K562 (cell line): Measurements from ENCODE around the gene IRF6. TPM values are rescaled to one million over a fixed set of nuclear protein-coding genes. Genes with fewer than 3 reads are reported as not detected.

Experiments used
- ATAC-seq: fragments of 200-7000 bp; cut with Tn5 transposase; 3 replicates; pipeline ENCODE4 v1.9.1; 2020; ENCODE audit warnings: moderate library complexity
- BruUV-seq: library from RNA; stranded (reverse); fragments of 400-500 nt; replicated peaks from 2 replicates; lab custom pipeline; 2021; lab: Mats Ljungman, UMichigan
- CTCF ChIA-PET: fragments of 300-600 bp; formaldehyde crosslinking; extraction: SDS; loops from one replicate; lab custom pipeline; 2021; ENCODE audit warnings: low intra/inter-chr PET ratio; lab: Yijun Ruan, JAX
- POLR2A ChIA-PET: fragments of 300-600, 350-650 bp; sonication (Branson Sonifier 250); formaldehyde crosslinking; extraction: SDS; loops from one replicate; lab custom pipeline; 2021; ENCODE audit warnings: antibody characterized with exemption, inconsistent platforms; lab: Yijun Ruan, JAX
- DNase-seq, 4 experiments: peaks; one replicate each; pipeline versions ENCODE4 v3.0.0 to v3.0.0-alpha.2; 2011 to 2018; ENCODE audit warnings: low spot score in 3 of 4, mixed read lengths in 3 of 4; ENCODE audit errors: extremely low read depth in 1 of 4
- FAIRE-seq: peaks from 2 replicates; lab custom pipeline; 2011; peaks lifted over from hg19 to GRCh38; lab: Jason Lieb, UNC
- H2AFZ ChIP-seq: 2 replicates; pipeline ENCODE4 v1.6.0; 2011; ENCODE audit warnings: low read depth, low read length, control low read depth, inconsistent platforms
- H3K27ac ChIP-seq: fragments of 200-600 bp; 3 replicates; pipeline ENCODE4 v1.8.0; 2011; ENCODE audit warnings: low read depth, mild to moderate bottlenecking, control low read depth, inconsistent platforms, low read length, moderate library complexity, mixed read lengths; ENCODE audit errors: extremely low read depth
- H3K27me3 ChIP-seq, 2 experiments: fragments of 300-600 bp in 1 of 2; 2 replicates in 1 of 2; 3 replicates in 1 of 2; pipeline versions ENCODE4 v1.6.0 to v1.8.0; 2011; ENCODE audit warnings: inconsistent platforms in 2 of 2, low read length in 2 of 2, mild to moderate bottlenecking in 1 of 2, mixed read lengths in 1 of 2, moderate library complexity in 1 of 2; ENCODE audit not compliant: control insufficient read depth in 2 of 2, insufficient read depth in 2 of 2
- H3K36me3 ChIP-seq: fragments of 300-600 bp; 3 replicates; pipeline ENCODE4 v1.8.0; 2011; ENCODE audit warnings: mild to moderate bottlenecking, low read length, inconsistent platforms; ENCODE audit not compliant: control insufficient read depth, insufficient read depth
- H3K4me1 ChIP-seq, 2 experiments: fragments of 200-600 bp in 1 of 2; replicated peaks in 1 of 2; 2 replicates in 1 of 2; 3 replicates in 1 of 2; pipeline versions ENCODE4 v1.5.1 to v1.8.0; 2011; ENCODE audit warnings: inconsistent platforms in 2 of 2, low read length in 2 of 2, mild to moderate bottlenecking in 1 of 2, mixed read lengths in 1 of 2, moderate library complexity in 1 of 2; ENCODE audit not compliant: control insufficient read depth in 2 of 2, insufficient read depth in 2 of 2
- H3K4me2 ChIP-seq: 2 replicates; pipeline ENCODE4 v1.6.1; 2011; ENCODE audit warnings: low read length, control low read depth, inconsistent platforms, mixed read lengths; ENCODE audit not compliant: insufficient read depth
- H3K4me3 ChIP-seq: fragments of 200-600 bp; sonication (generic), shearing (Covaris generic); 2 replicates; pipeline ENCODE4 v1.5.1; 2016; ENCODE audit warnings: control low read depth, inconsistent platforms
- H3K79me2 ChIP-seq: fragments of 200-600 bp; 3 replicates; pipeline ENCODE4 v1.8.0; 2011; ENCODE audit warnings: low read length, inconsistent platforms; ENCODE audit not compliant: control insufficient read depth, insufficient read depth
- H3K9ac ChIP-seq, 2 experiments: 2 replicates each; pipeline versions ENCODE4 v1.6.0 to v1.6.1; 2011; ENCODE audit warnings: low read depth in 2 of 2, low read length in 2 of 2, control low read depth in 1 of 2, inconsistent platforms in 1 of 2, mild to moderate bottlenecking in 1 of 2, mixed read lengths in 1 of 2; ENCODE audit not compliant: insufficient read depth in 1 of 2
- H3K9me1 ChIP-seq: one replicate; pipeline ENCODE4 v1.6.0; 2011; ENCODE audit warnings: inconsistent platforms, mild to moderate bottlenecking, low read length, moderate library complexity; ENCODE audit not compliant: control insufficient read depth, insufficient read depth
- H3K9me3 ChIP-seq: replicated peaks from 2 replicates; pipeline ENCODE4 v1.5.1; 2011; ENCODE audit warnings: low read depth, low read length, inconsistent platforms; ENCODE audit not compliant: control insufficient read depth, insufficient read depth
- H4K20me1 ChIP-seq: replicated peaks from 2 replicates; pipeline ENCODE4 v1.6.1; 2011; ENCODE audit warnings: low read length, inconsistent platforms, mixed read lengths; ENCODE audit not compliant: control insufficient read depth, insufficient read depth
- BCOR ChIP-seq: fragments of 450-650 bp; IDR thresholded peaks from 2 replicates; pipeline ENCODE4 v1.6.1; 2016
- ELK3 ChIP-seq: fragments of 450-650 bp; formaldehyde crosslinking; IDR thresholded peaks from 2 replicates; pipeline ENCODE4 v1.4.0; 2020; ENCODE audit warnings: mild to moderate bottlenecking
- ETV5 ChIP-seq: sonication (generic); formaldehyde crosslinking; IDR thresholded peaks from 2 replicates; pipeline ENCODE4 v1.4.0; 2020; ENCODE audit warnings: low read depth, mild to moderate bottlenecking, missing genetic modification reagents
- IRF2 ChIP-seq: sonication (generic); formaldehyde crosslinking; IDR thresholded peaks from 2 replicates; pipeline ENCODE4 v1.8.1; 2022; ENCODE audit warnings: mild to moderate bottlenecking, missing genetic modification reagents
- LCOR ChIP-seq: sonication (generic); formaldehyde crosslinking; IDR thresholded peaks from 2 replicates; pipeline ENCODE4 v1.8.0; 2022; ENCODE audit warnings: mild to moderate bottlenecking, missing genetic modification reagents
- NFE2L1 ChIP-seq: fragments of 450-650 bp; IDR thresholded peaks from 2 replicates; pipeline ENCODE4 v1.6.1; 2016; ENCODE audit warnings: missing genetic modification characterization, low read depth, mild to moderate bottlenecking, missing compliant biosample characterization, moderate library complexity, borderline replicate concordance
- PHB ChIP-seq: fragments of 250-450 bp; sonication (Bioruptor Pico); IDR thresholded peaks from 2 replicates; pipeline ENCODE4 v1.5.0; 2021
- RERE ChIP-seq: sonication (generic); formaldehyde crosslinking; IDR thresholded peaks from 2 replicates; pipeline ENCODE4 v1.8.0; 2023; ENCODE audit warnings: missing genetic modification reagents, mild to moderate bottlenecking, borderline replicate concordance
- RREB1 ChIP-seq: fragments of 250-450 bp; sonication (Bioruptor Pico); IDR thresholded peaks from 2 replicates; pipeline ENCODE4 v1.4.0; 2020
- WGBS: fragments of 100-300 bp; shearing (Covaris generic); methylation state at CpG from one replicate; pipeline ENCODE4 v1.1.6; 2016; ENCODE audit warnings: low coverage, mixed read lengths; ENCODE audit not compliant: insufficient coverage; ENCODE audit errors: missing lambda C conversion rate; 5-methylcytosine and 5-hydroxymethylcytosine counted together
- in situ Hi-C: fragments of 300-500 bp; cut with MboI; formaldehyde crosslinking; loops from 4 replicates; pipeline ENCODE4 v1.15.0; 2018; ENCODE audit warnings: inconsistent platforms, mixed read lengths
- intact Hi-C: fragments of 100-400 bp; cut with micrococcal nuclease; formaldehyde crosslinking; loops from 2 replicates; pipeline ENCODE4 v1.14.2; 2022
- polyA plus RNA-seq, 8 experiments: library from polyadenylated mRNA; depleted of rRNA in 4 of 8; stranded (reverse) in 5 of 8; unstranded in 3 of 8; fragments of >200 nt; fragmentation: Nextera tagmentation in 2 of 8; fragmentation: Illumina TruSeq in 1 of 8; extraction: Ambion mirVana in 2 of 8; extraction: Trizol in 1 of 8; gene quantifications; 2 replicates each; pipeline versions ENCODE4 v1.2.1 to v1.2.3, GENCODE V29; 2011 to 2014; ENCODE audit warnings: inconsistent platforms in 1 of 8, missing spikeins in 1 of 8
- total RNA-seq, 7 experiments: library from RNA; depleted of rRNA in 6 of 7; stranded (reverse); fragments of >200 nt in 6 of 7; fragmentation: Illumina TruSeq in 2 of 7; extraction: Trizol in 2 of 7; gene quantifications; 2 replicates each; pipeline versions ENCODE4 v1.2.1 to v1.2.3, GENCODE V29; 2011 to 2021; ENCODE audit warnings: low replicate concordance in 1 of 7

IRF6 gene
- total and polyA plus RNA-seq, 9 of the 15 experiments (the other 6 are each of a cell fraction or from before 2014, with no cell fraction given), result 0.03 to 0.65 (median 0.17) TPM

- TF ChIP-seq RREB1 (no peak), BCOR (no peak)
These were observed 30.3 kb downstream of the IRF6 start (continued) for GRCh38 chr1:209775678-209776077.

- Histone ChIP-seq H3K4me2 (no peak overlapping the region), H3K79me2 (no peaks in the 10 kb centered on the region), H3K27me3 (peaks cover 0 to 12% of the 10 kb centered on the region in 2 experiments; a peak in 2 of 5 replicates), H3K36me3 (no peaks in the 10 kb centered on the region; the same call in 2 of the 3 replicates), H3K9me3 (no peaks in the 10 kb centered on the region; the same call in 1 of the 2 replicates), H3K4me3 (no peak overlapping the region), H3K9ac (no peak overlapping the region), H3K27ac (no peak overlapping the region), H3K9me1 (no peaks in the 10 kb centered on the region), H4K20me1 (no peaks in the 10 kb centered on the region), H2AFZ (no peak overlapping the region), H3K4me1 (no peaks in the 10 kb centered on the region; a peak in 2 of 5 replicates)
- no TSS peak for BruUV-seq
- ATAC-seq (no peak), DNase-seq (no peak), FAIRE-seq (no peak)
- POLR2A ChIA-PET, result interaction anchor here (0.5 to 2.6 kb wide), 8 partner anchors 8 to 151 kb away, joined by 3 to 15 read pairs (median 4); partner anchors contain the start of gene C1orf74
- intact Hi-C loops (no loop called here), in situ Hi-C loops (no loop called here)
- CTCF ChIA-PET, result no interaction called here
- WGBS, result 10% methylated on average over 1 of the region's 1 CpG
- TF ChIP-seq RERE (CRISPR knock-in tag), result no peak
- no peak for TF ChIP-seq PHB (CRISPR knock-in tag)
- no peak for TF ChIP-seq LCOR
- TF ChIP-seq IRF2, result no peak
- no peak for TF ChIP-seq ELK3 (CRISPR knock-in tag)
- no peak for TF ChIP-seq NFE2L1
- no peak for TF ChIP-seq ETV5
These were observed 31.4 kb downstream of the IRF6 start for GRCh38 chr1:209774592-209774991.
